Mucosa of gallbladder (tissue), 1 donor: ENCODE data around the gene UBA7. TPM values are rescaled to one million over a fixed set of nuclear protein-coding genes. Genes with fewer than 3 reads are reported as not detected.
"Not testable (repeated sequence)": the region's sequence is repeated elsewhere in the genome, so short reads cannot be mapped to it uniquely, and the experiment has no call there.

Experiments
- DNase-seq: peaks from one replicate; pipeline ENCODE4 v3.0.0-alpha.2; 2020; ENCODE audit warnings: low spot score
- total RNA-seq: library from RNA; stranded (reverse); gene quantifications from one replicate; pipeline ENCODE4 v1.2.1, GENCODE V29; 2021
- donor health status: DM: no; HTN: no; CAD: no.

Gene UBA7, protein sequence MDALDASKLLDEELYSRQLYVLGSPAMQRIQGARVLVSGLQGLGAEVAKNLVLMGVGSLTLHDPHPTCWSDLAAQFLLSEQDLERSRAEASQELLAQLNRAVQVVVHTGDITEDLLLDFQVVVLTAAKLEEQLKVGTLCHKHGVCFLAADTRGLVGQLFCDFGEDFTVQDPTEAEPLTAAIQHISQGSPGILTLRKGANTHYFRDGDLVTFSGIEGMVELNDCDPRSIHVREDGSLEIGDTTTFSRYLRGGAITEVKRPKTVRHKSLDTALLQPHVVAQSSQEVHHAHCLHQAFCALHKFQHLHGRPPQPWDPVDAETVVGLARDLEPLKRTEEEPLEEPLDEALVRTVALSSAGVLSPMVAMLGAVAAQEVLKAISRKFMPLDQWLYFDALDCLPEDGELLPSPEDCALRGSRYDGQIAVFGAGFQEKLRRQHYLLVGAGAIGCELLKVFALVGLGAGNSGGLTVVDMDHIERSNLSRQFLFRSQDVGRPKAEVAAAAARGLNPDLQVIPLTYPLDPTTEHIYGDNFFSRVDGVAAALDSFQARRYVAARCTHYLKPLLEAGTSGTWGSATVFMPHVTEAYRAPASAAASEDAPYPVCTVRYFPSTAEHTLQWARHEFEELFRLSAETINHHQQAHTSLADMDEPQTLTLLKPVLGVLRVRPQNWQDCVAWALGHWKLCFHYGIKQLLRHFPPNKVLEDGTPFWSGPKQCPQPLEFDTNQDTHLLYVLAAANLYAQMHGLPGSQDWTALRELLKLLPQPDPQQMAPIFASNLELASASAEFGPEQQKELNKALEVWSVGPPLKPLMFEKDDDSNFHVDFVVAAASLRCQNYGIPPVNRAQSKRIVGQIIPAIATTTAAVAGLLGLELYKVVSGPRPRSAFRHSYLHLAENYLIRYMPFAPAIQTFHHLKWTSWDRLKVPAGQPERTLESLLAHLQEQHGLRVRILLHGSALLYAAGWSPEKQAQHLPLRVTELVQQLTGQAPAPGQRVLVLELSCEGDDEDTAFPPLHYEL
- total RNA-seq, result 122 TPM

- peak; percentile 60 for DNase-seq
Observed at GRCh38 chr3:49813497-49814174, at the start of gene UBA7. UBA7 (minus strand) TSS chr3:49813953; CDS start chr3:49813787, 166 bp downstream.

GRCh38 chr3:49859576-49860305 lies 46.0 kb upstream of the UBA7 start:
- no peak for DNase-seq

DNA sequence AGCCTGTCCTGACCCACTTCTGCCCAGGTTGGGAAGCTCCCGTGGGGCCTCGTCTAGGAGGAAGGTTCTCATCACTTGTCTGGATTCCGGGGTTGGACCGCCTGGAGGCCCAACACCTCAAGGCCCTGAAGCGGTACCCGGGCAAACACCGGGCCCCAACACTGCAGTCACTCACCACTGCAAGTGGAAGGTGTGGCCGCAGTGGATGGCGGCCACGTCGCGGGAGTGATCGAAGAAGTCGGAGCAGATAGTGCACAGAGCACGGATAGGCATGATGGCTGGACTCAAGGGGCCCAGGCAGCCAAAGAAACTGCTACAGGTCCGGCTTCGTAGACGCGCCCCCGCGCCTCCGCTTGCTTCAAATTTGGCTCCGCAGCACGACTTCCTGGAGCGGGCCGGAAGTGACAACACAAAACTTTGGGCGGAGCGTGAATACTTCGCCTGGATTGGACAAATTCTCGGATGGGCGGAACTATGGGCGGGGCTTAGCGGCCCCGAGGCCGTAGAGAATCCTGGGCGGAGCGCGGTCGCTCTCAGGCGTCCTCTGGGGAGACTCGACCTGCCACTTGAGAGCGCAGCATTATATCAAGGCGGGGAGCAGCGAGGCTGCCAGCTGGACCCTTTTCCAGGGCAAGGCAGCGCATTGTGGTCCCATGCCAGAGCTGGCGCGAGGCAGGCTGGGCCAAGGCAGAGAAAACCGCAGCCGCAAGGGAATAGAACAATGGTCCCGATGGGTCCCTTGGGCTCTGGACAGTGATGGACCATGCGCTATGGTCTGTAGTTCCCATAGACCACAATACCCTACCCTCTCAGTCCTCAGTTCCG lies 42.6 kb upstream of the UBA7 start, which contains the start of gene TRAIP:
Gene TRAIP, minus strand, starts transcription at position 384 of the 825 bp plus-strand sequence. Its CDS starts 111 bp downstream, at position 273.
- DNase-seq, result peak; percentile 96

DNA sequence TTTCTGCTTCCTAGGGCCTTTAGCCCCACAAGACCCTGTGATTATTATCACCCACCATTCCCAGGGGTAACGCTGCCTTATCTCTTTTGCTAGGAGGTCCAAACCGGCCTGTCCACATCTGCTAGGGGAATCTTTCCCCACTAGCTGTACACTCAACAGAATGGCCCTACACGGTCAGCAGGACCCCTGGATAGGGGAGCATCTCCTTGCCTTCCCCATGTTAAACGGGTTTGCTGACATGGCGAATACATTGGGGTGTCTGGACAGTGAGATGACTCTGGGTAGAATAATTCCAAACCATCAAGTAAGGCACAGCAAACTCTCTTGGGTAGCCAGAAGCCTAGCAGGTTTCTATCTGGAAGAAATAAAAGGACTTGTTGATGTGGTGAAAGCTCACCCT lies 41.9 kb upstream of the UBA7 start:
- no peak for DNase-seq

GRCh38 chr3:49845694-49846093 lies 31.9 kb upstream of the UBA7 start:
- peak; percentile 22 for DNase-seq

DNA sequence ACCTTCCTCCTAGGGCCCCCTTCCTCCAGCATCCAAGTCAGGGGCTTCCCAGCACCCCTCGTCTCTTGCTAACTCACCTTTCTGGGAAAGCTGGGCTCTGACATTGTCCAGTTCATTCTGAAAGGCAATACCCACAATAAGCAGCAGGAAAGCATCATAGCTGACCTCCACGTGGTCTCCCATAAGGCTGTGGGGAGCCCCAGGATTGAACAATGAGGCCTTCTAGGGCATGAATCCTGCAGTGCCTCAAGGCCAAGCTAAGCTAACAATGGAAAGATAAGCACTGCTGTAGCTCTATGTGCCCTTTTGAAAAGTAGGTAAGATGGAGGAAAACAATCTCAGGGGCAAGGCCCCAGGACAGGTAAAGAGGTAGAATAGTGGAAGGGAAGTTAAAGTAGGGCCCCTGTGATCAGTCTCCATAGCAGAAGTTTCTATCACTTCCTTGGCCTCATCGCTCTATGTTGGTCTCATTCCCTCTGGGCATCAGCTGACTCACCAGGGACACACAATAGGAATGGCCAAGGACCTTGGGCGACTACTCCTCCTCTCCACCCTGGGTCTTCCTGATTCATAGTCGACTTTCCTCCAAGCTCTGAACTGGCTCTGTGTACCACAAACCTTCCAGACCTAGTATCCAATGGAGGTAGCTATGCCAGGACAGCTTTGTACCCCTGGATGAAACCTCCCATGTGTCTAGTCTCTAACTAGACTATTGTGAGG lies 30.9 kb upstream of the UBA7 start:
- no peak for DNase-seq

DNA sequence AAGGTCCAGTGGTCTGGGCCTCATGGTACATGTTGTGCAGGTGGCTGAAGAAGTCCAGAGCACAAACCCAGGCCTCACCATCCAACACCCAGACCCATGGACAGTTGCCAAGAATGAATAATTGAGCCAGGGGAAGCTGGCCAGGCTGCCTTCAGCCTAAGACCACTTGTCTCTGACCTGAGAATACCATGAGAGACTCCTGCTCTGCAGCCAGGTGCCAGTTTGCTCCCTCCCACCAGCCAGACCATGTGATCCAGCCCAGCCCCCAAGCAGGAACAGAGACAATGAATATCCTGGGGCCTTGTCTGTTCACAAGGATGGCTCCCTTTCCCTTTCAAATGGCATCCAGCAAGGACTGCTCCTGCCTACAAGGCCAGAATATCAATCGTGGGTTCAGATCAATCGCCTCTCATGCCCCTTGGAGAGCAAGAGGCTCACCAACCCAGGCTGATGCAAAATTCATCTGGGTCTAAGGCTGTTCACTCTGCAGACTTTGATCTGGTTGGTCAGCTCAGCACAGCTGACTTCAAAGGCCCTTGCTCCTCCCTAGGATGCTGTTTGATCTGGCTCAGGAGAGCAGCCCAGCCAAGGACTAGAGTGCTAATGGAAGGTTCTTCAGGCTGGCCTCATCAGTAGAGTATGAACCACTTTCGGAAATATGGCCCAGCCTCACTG lies 29.2 kb upstream of the UBA7 start:
- DNase-seq, result no peak

GRCh38 chr3:49841806-49842205 lies 28.1 kb upstream of the UBA7 start:
- no peak for DNase-seq

- no peak for DNase-seq
Observed at GRCh38 chr3:49841126-49841696, 27.5 kb upstream of the UBA7 start.

GRCh38 chr3:49840388-49840787 lies 26.6 kb upstream of the UBA7 start:
- no peak for DNase-seq

DNA sequence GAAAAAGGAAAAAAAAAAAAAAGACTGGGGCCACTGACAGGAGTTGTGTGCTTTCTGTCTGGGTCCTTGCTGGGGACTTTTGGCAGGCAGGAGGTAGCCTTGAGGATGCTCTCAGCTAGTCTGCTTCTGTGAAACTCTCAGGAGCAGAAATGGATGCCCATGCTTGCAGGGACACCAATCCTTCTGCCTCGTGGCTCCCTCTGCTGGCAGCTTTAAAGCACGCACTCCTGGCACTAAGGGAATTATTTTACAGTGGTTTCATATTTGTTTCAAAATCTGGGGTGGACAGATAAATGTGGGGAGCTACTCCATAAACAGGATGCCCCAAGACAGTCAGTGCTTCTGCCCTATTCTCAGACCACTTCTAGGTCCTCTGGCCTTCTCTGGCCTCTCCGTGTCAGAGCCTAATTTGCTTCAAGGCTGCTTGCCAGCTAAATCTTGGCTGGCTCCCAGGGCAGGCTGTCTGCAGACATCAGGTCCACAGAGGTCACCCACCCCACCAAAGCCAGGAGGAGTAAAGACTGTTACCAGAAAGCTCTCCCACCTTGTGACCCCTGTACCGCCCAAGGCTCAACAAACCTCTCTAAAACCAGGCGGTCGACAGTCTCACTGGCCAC lies 25.5 kb upstream of the UBA7 start:
- peak; percentile 85 for DNase-seq

- no peak for DNase-seq
Observed at GRCh38 chr3:49831341-49831740, 17.6 kb upstream of the UBA7 start.

DNA sequence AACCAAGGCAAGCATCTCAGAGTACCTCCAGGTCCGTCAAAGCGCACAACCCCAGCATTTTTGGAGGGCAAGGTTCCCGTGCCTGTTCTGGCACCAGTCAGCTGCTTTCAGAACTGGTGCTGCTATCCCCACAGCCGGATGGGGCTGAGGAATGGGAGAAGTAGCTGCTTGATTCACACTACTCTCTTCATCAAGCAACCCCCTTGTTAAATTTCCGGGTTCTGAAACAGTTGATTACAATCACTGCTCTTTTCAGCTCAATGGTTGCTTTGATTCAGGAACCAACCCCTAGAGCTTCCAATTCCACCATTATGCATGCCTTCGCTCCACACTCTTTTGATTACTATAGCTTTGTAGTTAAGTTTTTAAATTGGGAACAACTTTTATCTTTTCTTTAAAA lies 12.3 kb upstream of the UBA7 start:
- no peak for DNase-seq

GRCh38 chr3:49823131-49823530 lies 9.4 kb upstream of the UBA7 start:
- DNase-seq, result not testable (repeated sequence)

- DNase-seq, result no peak
Observed at GRCh38 chr3:49812916-49813496, 747 bp downstream of the UBA7 start.

DNA sequence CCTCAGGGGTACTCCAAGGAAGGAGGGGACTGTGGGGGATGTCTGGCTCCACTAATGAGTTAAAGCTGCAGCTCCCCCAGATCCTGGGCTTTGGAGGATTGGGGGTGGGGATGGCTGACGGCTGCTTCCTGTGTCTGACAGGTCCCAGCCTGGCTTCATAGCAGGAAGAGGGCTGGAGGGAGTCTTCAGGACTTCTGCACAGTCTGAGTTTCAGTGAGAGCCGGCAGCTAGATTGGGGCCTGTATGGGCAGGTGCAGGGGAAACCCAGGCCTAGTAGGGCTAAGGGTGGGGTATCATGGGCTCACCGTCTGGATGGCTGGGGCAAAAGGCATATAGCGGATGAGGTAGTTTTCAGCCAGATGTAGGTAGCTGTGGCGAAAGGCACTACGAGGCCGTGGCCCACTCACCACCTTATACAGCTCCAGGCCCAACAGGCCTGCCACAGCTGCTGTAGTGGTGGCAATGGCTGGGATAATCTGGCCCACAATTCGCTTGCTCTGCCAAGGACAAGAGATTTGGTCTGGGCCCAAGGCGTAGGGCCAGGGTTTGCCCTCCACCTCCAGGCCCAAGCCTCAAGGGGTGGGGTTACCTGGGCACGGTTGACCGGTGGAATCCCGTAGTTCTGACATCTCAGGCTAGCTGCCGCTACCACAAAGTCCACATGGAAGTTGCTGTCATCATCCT lies 6.2 kb downstream of the UBA7 start:
- no peak for DNase-seq

DNA sequence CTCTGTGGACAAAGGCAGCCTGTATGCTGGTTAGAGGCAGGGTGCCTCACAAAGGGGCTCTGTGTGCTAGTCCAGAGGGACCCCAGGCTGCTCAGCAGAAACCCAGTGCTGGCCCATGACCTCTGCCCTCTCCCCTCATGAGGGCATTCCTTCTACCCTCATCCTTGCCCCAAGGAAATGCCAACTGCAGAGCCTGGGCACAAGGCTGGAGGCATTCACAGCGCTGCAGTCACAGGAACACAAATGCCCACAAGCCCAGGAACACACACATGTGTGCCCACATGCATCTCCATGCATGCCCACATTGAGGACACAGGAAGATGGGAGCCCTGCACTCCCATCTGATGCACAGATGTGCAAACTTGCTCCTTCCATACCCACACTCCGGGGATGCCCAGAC lies 6.9 kb downstream of the UBA7 start:
- no peak for DNase-seq
